HS-5 (cell line): ENCODE results near the gene FCN3.

ENCODE experiments used
- DNase-seq: peaks from one replicate; pipeline ENCODE4 v3.0.0-alpha.2; 2012; ENCODE audit warnings: low read depth

FCN3 gene

DNA sequence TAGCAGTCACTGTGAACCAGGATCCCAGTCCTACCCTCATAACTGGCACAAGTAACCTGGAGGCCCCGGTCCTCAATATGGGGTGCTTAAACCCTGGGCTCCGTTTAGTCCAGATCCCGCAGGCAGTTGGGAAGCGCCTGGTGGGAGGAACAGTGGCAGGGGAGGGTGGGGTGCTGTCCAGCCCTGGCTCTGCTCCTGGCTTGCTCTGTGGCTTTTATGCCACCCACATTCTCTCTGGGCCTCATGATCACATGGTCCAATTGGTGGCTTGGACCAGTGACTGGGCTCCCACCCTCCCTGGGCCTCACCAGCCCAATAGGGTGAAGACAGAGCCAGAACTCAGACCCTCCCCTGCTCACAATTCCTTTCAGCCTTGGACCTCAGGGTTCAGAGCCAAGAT, 5.6 kb upstream of the FCN3 start:
- DNase-seq: no peak

DNA sequence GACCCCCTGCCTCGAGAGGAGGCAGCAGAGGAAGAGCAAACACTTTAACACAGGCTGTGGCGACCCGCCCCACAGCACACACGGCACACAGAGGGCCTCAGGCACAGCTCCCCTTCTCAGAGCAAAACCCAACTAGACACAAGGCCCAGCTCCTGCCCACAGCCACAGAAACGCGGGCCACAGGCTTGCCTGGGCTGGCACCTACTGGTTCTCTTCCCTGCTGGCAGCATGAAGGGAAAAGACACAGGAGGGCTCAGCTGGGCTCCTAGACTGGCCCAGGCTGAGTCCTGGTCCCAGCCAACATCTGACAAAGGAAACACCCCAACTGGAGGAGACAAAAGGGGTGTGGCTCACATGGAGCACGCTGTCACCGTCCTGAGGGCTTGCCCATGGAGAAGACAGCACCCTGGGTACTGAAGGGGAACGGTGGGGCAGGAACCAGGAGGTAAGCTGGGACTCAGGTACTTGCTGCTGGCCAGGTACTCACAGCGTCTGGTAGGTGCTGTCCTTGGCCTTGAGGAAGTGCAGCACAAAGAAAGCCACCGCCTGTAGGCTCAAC, 5.0 kb upstream of the FCN3 start:
- DNase-seq: no peak

DNA sequence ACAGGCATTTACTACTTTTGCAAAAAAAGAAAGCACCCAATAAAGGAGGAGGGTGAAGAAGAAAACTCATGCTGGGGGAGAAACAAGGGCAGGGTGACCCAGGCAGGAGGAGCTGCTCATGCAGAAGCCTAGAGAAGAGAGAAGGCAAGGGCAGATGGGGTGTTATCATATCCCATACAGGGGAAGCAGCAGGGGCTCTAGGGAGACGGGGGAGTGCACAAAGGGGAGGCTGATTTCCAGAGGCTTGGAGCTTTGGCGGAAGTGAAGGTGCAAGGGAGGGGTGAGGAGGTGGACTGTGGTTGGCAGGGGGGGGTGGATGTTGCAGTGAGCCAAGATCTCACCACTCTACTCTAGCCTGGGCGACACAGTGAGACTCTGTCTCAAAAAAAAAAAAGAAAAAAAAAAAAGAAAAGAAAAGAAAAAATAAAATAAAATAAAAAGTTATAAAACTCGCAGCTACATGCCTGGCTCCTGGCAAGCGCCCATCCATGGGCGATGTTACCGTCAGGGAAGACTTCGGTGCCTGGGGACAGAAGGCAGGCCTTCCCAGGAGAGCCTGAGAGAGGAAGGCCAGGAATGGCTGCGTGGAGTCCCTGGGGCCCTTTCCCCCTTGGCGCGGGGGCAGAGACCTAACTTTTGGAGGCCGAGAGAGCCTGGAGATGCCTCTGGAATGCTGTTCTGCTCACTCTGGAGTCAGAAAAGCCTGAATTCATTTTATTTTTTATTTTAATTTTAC, 3.3 kb upstream of the FCN3 start:
- DNase-seq: no peak

DNA sequence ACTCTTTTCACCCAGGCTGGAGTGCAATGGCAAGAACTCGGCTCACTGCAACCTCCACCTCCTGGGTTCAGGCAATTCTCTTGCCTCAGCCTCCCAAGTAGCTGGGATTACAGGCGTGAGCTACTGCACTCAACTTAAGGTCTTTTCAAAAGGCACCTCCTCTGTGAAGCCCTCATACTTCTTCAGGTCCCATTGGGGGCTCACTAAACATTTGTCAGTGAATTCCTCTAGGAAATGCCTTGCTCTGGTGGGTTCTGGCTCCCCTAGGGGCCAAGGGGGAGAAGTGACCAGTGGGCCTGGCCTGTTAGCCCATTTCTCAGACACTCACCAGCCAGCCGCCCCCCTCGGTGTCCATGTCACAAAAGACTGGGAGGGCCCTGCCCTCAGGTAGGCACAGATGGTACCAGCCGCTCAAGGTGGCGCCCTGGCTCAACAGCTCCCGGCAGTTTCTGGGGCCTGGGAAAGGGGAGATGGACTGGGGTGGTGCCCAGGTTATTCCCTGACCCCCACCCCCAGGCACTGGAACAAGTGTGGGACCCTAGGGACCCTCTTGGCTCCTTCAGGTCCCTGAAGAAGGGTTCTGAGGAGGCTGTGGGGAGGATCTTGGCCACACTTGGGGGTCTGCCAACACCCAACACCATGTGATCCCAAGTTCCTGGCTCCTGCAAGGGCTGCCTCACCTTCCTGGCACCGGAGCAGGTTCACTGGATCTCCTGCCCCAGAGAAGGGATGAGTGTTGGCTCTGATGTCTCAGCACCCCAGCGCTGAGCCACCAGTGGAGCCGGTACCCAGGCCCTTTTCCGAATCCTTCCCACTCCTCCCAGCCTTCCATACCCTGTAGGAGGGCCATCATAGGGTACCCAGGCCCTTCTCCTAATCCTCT, 1.6 kb downstream of the FCN3 start:
- DNase-seq: no peak

DNA sequence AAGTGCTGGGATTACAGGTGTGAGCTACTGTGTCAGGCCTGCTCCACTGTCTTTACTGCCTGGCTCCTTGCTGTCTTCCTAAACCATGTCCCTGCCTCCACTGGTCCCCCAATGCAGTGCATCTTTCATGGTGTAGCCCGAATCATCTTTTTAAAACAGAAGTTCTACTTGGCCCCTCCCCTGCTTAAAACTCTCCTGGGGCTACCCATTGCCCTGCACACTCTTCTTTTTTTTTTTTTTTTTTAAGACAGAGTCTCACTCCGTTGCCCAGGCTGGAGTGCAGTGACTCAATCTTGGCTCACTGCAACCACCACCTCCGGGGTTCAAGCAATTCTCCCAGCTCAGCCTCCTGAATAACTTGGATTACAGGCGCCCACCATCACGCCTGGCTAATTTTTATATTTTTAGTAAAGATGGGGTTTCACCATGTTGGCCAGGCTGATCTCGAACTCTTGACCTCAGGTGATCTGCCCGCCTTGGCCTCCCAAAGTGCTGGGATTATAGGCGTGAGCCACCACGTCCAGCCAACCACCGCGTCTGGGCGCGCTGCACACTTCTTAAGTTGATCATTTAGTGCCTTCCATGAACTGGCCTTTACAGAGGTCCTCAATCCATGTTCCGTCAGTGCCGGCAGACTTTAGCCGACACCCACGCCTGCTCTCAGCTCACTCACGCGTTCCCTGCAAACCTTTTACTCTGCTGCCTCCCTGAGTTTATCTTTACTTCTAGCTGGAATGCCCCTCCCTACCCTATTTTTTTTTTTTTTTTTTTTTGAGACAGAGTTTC, 2.4 kb downstream of the FCN3 start:
- DNase-seq: no peak

DNA sequence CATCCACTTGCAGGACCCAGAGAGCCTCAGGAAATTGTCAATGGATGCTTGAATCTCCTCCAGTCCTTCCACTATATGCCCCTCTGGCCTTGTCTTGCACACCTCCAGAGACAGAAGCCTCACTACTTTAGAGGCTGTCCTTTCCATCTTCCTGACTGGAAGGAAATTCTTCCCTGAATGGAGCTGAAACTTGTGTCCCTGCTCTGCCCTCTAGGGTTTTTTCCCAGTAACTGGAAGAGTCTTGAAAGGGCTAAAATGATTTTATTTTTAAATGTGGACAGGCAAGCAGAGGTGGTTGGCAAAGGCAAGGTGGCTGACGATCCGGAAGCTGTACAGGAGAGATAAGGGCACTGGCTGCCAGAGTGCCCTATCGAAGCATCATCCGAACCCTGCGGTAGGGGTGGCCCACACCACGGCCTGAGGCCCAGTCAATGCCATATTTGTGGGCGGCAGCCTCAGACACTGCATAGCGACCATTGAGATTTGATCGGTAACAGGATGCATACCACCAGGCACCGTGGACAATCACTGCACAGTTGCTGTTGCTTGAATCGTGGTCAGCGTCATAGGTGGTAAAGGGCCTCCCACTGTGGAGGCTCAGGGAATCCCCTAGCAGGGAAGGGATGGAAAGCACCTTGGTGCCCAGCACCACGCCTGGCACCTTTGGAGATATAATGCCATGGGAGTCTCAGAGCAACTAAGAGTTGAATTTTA, 5.6 kb downstream of the FCN3 start:
- no peak for DNase-seq

DNA sequence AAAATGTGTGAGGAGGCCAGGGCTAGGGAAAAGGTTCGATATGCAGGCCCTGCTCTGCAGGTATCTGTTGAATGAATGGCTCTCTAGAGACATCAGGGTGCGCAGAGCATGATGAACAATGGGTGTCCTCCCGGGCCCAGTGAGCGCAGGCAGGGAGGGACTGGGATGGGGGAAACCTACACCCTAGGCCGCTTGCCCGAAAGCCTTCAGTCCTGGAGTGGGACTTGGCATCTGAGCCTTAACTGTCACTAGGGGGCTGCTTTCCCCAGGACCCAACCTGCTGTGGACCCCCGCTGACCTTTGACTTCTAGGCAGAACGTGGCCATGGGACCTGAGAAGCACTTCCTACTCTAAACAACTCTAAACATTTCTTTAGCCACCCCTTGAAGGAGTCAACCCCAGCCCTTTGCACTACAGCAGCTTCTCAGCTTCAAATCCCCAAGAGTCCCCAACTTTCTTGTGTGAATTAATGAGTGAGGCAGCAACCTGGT, 7.4 kb downstream of the FCN3 start:
- no peak for DNase-seq

DNA sequence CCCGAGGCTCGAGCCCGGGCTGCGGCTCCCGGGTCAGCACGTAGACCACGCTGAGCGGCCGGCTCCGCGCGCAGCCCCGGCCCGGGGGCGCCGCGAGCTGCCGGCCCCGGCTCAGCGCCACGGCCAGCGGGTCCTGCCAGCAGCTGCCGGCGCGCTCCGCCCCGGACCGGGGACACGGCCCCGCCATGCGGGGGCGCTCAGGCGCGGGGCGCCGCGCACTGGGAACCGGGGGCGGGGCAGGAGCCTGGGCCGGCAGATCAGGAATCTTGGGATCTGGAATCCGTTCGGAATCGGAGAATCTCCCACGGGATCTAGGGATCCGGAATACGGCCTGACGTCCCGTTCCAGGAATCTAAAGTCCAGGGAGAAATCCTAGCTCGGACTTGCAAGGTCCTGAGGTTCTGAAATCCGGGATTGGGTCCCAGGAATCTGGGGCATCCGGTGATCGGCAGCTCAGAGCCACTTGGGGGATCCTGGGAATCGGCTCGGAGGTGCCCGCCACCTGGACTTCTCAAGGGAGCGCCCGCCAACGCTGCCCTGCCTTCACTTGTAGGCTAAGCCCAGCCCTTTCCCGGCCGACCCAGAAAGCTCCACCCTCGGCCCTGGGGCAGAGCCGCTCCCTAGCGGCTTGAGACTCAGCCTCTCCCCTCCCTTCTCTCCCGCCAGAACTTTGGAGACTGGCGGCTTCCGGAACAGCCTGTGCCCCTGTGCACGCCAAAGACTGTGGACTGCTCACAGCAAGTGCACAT, 8.0 kb downstream of the FCN3 start, which contains the start of gene MAP3K6:
MAP3K6 (minus strand) TSS at position 551 of the 749 bp plus-strand sequence; CDS start at position 187, 364 bp downstream.
- DNase-seq: peak; percentile 61

DNA sequence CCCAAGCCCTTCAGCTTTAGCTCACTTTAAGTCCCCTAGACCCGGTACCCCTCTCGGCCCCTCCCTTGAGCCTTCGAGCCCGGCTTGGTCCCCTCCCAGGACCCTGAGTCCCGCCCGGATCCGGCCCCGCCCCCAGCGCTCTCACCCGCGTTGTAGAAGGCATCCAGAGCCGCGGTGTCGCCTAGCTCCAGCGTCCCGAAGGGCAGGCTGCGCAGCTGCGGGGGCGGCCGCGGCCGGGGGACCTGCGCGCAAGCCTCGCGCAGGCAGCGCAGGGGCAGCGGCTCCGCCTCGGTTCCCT, 8.6 kb downstream of the FCN3 start:
- DNase-seq: peak; percentile 45

DNA sequence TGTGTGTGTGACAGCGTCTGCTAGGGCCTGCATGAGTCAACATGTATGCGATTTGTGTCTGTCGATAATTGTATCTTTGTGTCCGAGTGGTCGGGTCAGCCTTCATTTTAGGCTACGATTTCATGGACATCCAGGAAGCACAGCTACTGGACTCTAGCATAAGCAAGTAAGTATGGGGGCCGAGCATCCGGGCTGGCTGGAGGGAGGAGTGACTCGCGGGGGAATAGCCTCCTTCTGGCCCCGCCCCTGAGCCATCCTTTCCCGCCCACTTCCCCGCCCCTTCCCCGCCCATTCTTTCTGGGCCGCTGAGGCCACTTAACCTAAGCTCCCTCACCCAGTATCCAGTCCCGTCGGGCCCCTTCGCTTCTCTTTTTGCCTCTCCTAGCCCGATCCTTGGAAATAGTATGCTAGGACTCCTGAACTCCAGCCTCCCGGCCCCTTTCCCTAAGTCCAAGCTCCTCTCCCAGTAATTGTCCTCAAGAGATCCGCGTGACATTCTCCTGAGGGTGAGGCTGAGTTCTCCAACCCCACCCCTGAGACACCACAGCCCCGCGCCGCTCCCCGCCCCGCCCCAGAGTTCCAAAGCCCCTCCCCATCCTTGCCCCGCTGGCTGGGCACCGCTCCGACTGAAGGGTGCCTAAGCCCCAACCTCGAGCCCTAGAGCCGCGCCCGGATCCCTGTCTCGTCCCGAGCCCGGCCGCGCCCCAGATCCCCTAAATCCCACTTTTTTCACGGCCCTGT, 9.1 kb downstream of the FCN3 start:
- DNase-seq: peak; percentile 73

DNA sequence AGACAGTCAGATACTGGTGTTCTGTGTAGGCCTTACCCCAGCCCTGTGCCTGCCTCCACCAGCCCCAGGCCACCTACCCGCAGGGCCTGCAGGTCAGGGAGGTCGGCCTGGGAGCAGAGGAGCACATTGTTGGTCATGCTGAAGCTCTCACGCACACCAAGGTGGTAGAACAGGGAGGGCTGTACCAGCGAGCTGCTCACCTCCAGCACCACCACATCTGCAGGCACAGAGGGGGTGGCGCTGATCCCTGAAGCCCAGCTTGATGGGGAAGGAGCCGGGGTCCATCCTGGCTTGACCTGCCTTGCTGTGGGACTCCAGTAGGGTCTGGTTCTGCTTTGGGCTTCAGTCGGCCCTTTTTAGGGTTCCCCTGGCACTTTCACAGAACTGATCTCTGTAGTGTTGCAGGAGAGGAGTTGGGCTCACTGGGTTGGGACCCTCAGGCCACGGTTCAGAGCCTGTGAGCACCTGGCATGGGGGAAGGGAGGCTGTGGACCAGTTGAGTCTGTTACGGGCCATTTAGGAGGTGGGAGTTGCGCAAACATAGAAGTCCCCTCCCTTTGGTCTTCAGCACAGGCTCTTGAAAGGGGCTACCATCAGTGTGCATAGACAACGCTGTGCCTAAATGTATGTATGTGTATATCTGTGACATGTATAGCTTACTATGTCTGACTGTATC, 9.8 kb downstream of the FCN3 start:
- no peak for DNase-seq

DNA sequence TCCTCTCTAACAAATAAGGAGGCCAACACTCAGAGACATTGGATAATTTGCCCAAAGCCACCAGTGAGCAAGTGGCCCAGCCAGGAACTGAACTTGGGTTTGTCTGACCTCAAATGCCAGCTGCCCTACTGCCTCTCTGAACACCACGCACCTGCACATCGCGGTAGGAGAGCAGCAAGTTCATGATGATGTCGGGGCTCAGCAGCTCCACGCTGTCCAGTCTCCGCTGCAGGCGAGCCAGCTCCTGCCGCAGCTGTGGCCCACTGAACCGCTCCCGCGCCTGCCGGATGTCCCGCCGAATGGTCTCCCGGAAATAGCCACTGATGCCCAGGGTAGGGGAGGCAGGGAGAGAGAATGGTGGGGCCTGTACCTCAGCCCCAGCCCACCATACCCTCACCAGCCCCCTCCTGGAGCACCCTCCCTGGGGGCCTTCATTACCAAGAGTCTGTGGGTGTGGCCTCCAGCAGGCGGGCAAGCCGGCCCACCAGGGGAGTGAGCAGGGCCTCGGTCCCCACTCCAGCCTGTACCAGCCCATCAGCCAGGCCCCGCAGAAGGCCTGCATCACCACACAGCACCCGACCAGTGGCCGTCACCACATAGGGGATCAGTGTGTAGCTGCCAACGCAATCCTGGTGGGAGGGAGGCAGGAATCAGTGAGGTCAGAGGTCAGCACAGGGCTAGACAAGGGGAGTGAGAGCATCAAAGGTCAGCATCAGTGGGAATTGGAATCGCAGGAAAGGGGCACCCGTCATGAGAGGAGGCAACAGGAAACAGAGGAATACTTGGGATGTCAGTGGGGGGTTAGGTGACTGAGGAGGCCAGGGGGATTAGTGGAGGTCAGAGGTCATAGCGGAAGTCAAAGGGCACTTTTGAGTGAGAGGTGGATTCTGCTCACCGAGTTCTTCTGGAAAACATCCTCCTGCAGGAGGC, 10.6 kb downstream of the FCN3 start:
- DNase-seq: no peak

DNA sequence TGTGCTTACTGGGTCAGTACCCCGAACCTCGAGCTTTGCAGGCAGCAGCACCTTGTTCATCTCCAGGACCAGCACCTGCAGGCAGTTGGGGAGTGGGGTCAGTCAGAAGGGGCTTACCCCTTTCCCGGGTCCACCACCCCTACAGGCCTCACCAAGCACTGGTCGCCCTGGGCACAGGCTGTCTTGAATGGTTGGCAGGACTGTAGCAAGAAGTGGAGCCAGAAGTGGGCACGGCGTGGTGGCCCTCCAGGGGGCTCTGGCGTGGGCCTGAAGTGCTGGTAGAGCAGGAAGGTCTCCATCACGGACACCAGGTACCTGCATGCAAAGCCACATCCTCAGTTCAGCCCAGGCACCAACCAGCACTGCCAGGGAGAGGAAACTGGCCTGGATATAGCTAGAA, 13.1 kb downstream of the FCN3 start:
- DNase-seq: no peak

DNA sequence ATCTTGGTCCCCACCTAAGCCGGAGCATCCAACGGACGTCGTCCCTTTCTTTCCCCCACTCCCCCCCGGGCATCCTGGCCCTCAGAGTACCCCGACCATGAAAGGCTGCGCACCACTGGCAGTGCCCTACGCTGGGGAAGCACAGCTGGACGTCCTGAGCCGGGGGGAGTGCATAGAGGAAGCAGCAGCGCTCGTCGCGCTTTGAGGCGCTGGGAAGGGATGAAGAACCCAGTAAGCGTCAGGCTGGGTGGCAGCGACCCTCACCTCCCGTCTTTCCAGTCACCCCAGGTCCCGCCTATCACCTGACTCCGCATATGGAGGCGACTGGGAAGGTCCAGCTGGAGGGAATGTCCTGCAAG, 13.6 kb downstream of the FCN3 start:
- DNase-seq: no peak

DNA sequence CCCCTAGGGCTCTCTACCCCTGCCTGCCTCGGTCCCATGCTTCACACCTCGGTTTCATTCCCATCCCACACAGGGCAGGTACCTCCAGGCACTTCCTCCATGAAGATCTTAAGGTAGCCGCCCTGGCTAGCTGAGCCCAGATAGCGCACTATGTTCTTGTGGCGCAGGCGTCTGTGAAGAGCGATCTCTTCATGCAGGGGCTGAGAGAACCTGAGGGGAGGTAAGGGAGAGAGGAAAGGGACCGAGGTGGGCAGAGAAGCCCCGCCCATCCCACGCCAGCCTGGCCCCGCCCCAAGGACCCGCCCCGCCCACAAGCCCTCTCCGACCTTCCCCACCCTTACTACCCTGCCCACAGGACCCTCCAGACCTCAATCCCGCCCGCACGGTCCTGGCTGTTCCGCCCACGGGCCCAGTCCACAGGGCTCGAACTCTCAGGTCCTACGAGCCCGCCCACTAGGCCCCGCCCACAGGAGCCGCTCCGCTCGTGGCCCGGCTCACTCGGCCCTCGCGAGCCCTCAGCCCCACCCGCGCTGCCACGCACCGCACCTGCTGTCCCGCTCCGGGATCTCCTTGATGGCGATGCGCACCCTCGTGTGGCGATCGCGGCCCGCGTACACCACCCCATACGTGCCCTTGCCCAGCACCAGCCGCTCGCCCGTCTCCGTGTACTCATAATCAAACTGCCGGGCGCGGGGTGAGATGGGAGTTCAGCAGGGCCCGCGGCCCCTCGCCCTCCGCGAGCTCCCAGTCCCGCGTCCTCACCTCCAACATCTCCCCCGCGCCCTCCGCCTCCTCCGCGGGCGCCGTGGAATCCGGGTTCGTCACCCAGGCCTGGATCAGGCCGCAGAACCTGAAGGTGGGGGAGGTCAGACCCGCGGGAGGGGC, 14.2 kb downstream of the FCN3 start:
- no peak for DNase-seq

DNA sequence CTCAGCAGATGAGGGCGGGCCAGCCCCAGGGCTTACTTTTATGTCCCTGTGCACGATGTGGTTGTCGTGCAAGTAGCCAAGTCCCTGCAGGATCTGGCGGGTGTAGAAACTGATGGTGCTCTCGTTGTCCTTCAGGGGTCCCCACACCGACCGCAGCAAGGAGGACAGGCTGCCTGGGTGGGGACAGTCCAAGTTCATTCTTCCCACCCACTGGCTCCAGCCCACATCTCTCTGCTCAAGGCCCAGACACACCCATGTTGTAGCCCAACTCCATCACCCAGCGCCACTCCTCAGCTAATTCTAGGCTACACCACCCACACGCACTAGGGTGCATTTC, 14.8 kb downstream of the FCN3 start:
- DNase-seq: no peak

DNA sequence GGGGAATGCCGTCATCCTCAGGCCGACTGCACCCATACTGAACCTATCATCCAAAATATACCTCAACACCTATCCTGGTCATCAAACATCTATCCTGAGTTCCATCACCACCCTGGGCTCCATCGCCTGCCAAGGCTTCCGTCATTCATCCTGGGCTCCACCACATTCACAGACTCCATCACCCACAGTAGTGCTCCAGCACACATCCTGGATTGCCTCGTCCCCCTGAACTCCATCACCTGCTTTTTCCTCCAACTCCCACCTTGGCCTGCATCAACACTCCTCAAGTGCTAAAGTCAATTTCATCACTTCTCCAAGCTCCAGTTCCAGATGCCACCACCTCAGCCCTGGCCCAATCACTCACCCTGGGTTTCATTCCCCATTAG, 15.7 kb downstream of the FCN3 start:
- DNase-seq: no peak
